ENCODE measurements around the gene NOTCH3.

NOTCH3 gene

GRCh38 chr19:15122331-15123030 lies 78.3 kb downstream of the NOTCH3 start:
- DNase-seq: no peak

GRCh38 chr19:15120135-15121026 lies 80.4 kb downstream of the NOTCH3 start:
- no peak for DNase-seq

- no peak for DNase-seq
Observed at GRCh38 chr19:15118789-15119494, 81.9 kb downstream of the NOTCH3 start.

- no peak for DNase-seq
Observed at GRCh38 chr19:15118248-15118647, 82.5 kb downstream of the NOTCH3 start.

GRCh38 chr19:15116856-15117255 lies 83.9 kb downstream of the NOTCH3 start:
- no peak for DNase-seq

- DNase-seq: no peak
Observed at GRCh38 chr19:15115762-15116615, 84.8 kb downstream of the NOTCH3 start.

- DNase-seq: no peak
Observed at GRCh38 chr19:15115080-15115479, 85.7 kb downstream of the NOTCH3 start.

GRCh38 chr19:15114153-15114540 lies 86.6 kb downstream of the NOTCH3 start:
- DNase-seq: no peak

GRCh38 chr19:15113245-15114152 lies 87.3 kb downstream of the NOTCH3 start:
- no peak for DNase-seq

GRCh38 chr19:15112385-15112784 lies 88.4 kb downstream of the NOTCH3 start:
- no peak for DNase-seq

GRCh38 chr19:15111758-15112157 lies 89.0 kb downstream of the NOTCH3 start:
- no peak for DNase-seq

- DNase-seq: no peak
Observed at GRCh38 chr19:15110418-15110815, 90.4 kb downstream of the NOTCH3 start.

- DNase-seq: no peak
Observed at GRCh38 chr19:15109768-15110417, 90.9 kb downstream of the NOTCH3 start.

Measured in stimulated activated CD4-positive, alpha-beta T cell treated with anti-CD3 and anti-CD28 coated beads, Interleukin-1b, Interleukin-23, amount 100 ng/mL, for 48 hours (primary cell).